GM19455 (cell line): ENCODE results near the gene MTERF2.

Experiments
- ATAC-seq: cut with Tn5 transposase; IDR thresholded peaks from one replicate; pipeline ENCODE4 v1.9.1; 2021; ENCODE audit not compliant: unreplicated experiment

The MTERF2 gene

GRCh38 chr12:106994579-106995220, 7.8 kb upstream of the MTERF2 start:
- ATAC-seq: no peak

GRCh38 chr12:106987846-106988245, 900 bp upstream of the MTERF2 start:
- no peak for ATAC-seq

- ATAC-seq: no peak
Observed at GRCh38 chr12:106986135-106986534, 811 bp downstream of the MTERF2 start.

- no peak for ATAC-seq
Observed at GRCh38 chr12:106985479-106985878, 1.5 kb downstream of the MTERF2 start.

GRCh38 chr12:106984588-106985137, 2.3 kb downstream of the MTERF2 start:
- no peak for ATAC-seq

GRCh38 chr12:106982229-106982628, 4.7 kb downstream of the MTERF2 start:
- ATAC-seq: no peak

GRCh38 chr12:106981788-106982187, 5.2 kb downstream of the MTERF2 start:
- no peak for ATAC-seq

GRCh38 chr12:106980944-106981343, 6.0 kb downstream of the MTERF2 start:
- ATAC-seq: no peak

GRCh38 chr12:106978035-106978800, 8.7 kb downstream of the MTERF2 start:
- no peak for ATAC-seq

- ATAC-seq: no peak
Observed at GRCh38 chr12:106976668-106977067, 10.3 kb downstream of the MTERF2 start.

GRCh38 chr12:106975993-106976658, 10.8 kb downstream of the MTERF2 start:
- ATAC-seq: no peak

GRCh38 chr12:106975098-106975497, 11.8 kb downstream of the MTERF2 start:
- no peak for ATAC-seq

- ATAC-seq: peak; percentile 72
Observed at GRCh38 chr12:106974511-106974910, 12.4 kb downstream of the MTERF2 start.

- no peak for ATAC-seq
Observed at GRCh38 chr12:106973545-106973944, 13.4 kb downstream of the MTERF2 start.

- no peak for ATAC-seq
Observed at GRCh38 chr12:106971065-106971464, 15.9 kb downstream of the MTERF2 start.

- ATAC-seq: no peak
Observed at GRCh38 chr12:106964526-106964925, 22.4 kb downstream of the MTERF2 start.

- no peak for ATAC-seq
Observed at GRCh38 chr12:106962286-106962685, 24.7 kb downstream of the MTERF2 start.

- ATAC-seq: no peak
Observed at GRCh38 chr12:106960443-106960842, 26.5 kb downstream of the MTERF2 start.

- no peak for ATAC-seq
Observed at GRCh38 chr12:106957583-106957982, 29.4 kb downstream of the MTERF2 start.

- ATAC-seq: peak; percentile 44
Observed at GRCh38 chr12:106956048-106956578, 30.8 kb downstream of the MTERF2 start.

GRCh38 chr12:106955377-106956047, 31.4 kb downstream of the MTERF2 start, which contains the start of gene TMEM263:
TMEM263 (plus strand) TSS chr12:106955907; CDS start chr12:106967117, 11,210 bp downstream.
- ATAC-seq: peak; percentile 72
